Uterus (tissue), 4 donors: ENCODE data around the gene HEG1. TPM values are rescaled to one million over a fixed set of nuclear protein-coding genes. Genes with fewer than 3 reads are reported as not detected.

Source experiments
- DNase-seq, 2 donors: peaks; one replicate each; pipeline ENCODE4 v3.0.0-alpha.2; 2019 to 2020
- H3K27ac ChIP-seq, 2 donors: fragments of 200-600 bp; sonication (generic); 1 replicate in 1 of 2; 2 replicates in 1 of 2; pipeline ENCODE4 v1.5.1; 2016 to 2018
- H3K27me3 ChIP-seq, 2 donors: fragments of 200-600 bp; sonication (generic); one replicate each; pipeline ENCODE4 v1.5.1; 2018 to 2019; ENCODE audit warnings: control low read depth in 1 of 2
- H3K36me3 ChIP-seq, 2 donors: fragments of 200-600 bp; sonication (generic); one replicate each; pipeline ENCODE4 v1.5.1; 2019; ENCODE audit warnings: control low read depth in 1 of 2
- H3K4me1 ChIP-seq, 2 donors: fragments of 200-600 bp; sonication (generic); one replicate each; pipeline ENCODE4 v1.5.1; 2018 to 2019; ENCODE audit warnings: control low read depth in 1 of 2
- H3K4me3 ChIP-seq, 2 donors: fragments of 200-600 bp; sonication (generic); 1 replicate in 1 of 2; 2 replicates in 1 of 2; pipeline ENCODE4 v1.5.1; 2018 to 2019; ENCODE audit warnings: mild to moderate bottlenecking in 1 of 2
- H3K9me3 ChIP-seq, 2 donors: fragments of 200-600 bp; sonication (generic); one replicate each; pipeline ENCODE4 v1.5.1; 2019; ENCODE audit warnings: control low read depth in 1 of 2
- POLR2A ChIP-seq, 2 donors: fragments of 450-650 bp; IDR thresholded peaks; one replicate each; pipeline ENCODE4 v1.6.1; 2016; ENCODE audit warnings: antibody characterized with exemption in 2 of 2, mild to moderate bottlenecking in 1 of 2, moderate library complexity in 1 of 2
- intact Hi-C: fragments of 100-400 bp; cut with DNase I; formaldehyde crosslinking; loops from one replicate; pipeline ENCODE4 v1.15.1; 2023; ENCODE audit warnings: low total_unique reads
- total RNA-seq, 4 donors: library from RNA; depleted of rRNA in 3 of 4; stranded (reverse); fragments of >200 nt in 3 of 4; gene quantifications; one replicate each; pipeline versions ENCODE4 v1.1.0 to v1.2.4, GENCODE V29; 2014 to 2023
- TF ChIP-seq, protein P1 (sequence below), 4 experiments: fragments of 200-600 bp in 2 of 4; fragments of 450-650 bp in 2 of 4; sonication (generic) in 2 of 4; IDR thresholded peaks; one replicate each; pipeline ENCODE4 v1.5.1; 2016 to 2019; ENCODE audit warnings: antibody characterized with exemption in 4 of 4, mild to moderate bottlenecking in 2 of 4, moderate library complexity in 1 of 4
- donor health status: DM: yes; HTN: yes; CAD: no.

HEG1 gene
- total RNA-seq, 4 donors from 2014 or later = 64.8 to 97.0 (median 71.7) TPM

DNA sequence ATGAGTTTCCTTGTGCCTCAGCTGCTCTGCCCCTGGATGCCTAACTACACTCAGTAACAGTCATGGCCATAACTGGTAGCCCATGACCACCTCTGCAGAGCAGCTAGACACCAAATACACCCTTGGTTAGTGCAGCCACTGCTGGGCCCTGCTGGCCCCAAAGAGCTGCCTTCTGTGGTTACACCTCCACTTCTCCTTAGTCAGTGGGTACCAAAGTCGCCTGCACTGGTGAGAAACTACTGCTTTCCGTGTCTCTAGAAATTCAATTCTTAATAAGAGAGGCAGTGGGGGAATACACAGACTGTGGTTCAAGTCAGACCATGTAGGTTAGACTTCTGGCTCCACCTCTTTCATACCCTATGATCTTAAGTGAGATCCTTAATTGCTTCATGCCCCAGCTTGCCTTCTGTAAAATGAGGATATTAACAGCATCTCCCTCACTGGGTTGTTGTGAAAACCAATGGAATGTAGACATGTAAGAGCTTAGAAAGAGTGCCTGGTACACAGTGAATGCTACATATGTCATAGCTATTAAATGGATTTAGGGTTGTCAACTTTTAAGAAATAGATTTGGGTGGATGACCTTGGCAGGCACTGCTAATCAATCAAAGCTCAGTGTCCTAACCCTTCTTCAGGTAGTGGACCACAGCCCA lies 18.2 kb downstream of the HEG1 start:
- H3K27me3 ChIP-seq = no peaks in the 10 kb centered on the region
- TF ChIP-seq POLR2A (IDR thresholded peaks at IDR 0.05) = no peak
- TF ChIP-seq, protein P1, sequence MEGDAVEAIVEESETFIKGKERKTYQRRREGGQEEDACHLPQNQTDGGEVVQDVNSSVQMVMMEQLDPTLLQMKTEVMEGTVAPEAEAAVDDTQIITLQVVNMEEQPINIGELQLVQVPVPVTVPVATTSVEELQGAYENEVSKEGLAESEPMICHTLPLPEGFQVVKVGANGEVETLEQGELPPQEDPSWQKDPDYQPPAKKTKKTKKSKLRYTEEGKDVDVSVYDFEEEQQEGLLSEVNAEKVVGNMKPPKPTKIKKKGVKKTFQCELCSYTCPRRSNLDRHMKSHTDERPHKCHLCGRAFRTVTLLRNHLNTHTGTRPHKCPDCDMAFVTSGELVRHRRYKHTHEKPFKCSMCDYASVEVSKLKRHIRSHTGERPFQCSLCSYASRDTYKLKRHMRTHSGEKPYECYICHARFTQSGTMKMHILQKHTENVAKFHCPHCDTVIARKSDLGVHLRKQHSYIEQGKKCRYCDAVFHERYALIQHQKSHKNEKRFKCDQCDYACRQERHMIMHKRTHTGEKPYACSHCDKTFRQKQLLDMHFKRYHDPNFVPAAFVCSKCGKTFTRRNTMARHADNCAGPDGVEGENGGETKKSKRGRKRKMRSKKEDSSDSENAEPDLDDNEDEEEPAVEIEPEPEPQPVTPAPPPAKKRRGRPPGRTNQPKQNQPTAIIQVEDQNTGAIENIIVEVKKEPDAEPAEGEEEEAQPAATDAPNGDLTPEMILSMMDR (IDR thresholded peaks at IDR 0.05) = no peak
- intact Hi-C loops = no loop called here
- H3K4me3 ChIP-seq = no peak overlapping the region
- H3K27ac ChIP-seq = no peak overlapping the region
- H3K36me3 ChIP-seq = no peaks in the 10 kb centered on the region
- H3K4me1 ChIP-seq = no peaks in the 10 kb centered on the region
- no peak for DNase-seq
- peaks cover 0 to 3% of the 10 kb centered on the region in 2 donors for H3K9me3 ChIP-seq

DNA sequence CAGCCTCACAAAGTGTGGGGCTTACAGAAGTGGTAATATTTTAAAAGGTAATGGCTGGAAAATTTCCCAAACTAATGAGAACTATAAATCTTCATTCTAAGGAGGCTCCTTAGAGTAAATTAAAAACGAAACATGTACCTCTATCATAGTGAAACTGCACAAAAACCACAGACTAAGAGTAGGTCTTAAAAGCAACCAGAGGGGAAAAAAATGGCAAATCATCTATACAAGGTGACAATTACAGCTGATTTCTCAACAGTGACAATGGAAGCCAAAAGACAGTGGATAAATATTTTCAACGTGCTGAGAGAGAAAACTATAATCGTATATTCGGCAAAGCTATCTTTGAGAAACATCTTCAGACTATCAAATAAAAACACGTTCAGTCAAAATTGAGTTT lies 20.6 kb downstream of the HEG1 start:
- peaks cover 0 to 3% of the 10 kb centered on the region in 2 donors for H3K9me3 ChIP-seq
- intact Hi-C loops = no loop called here
- no peak overlapping the region for H3K27ac ChIP-seq
- H3K27me3 ChIP-seq = no peaks in the 10 kb centered on the region
- H3K36me3 ChIP-seq = no peaks in the 10 kb centered on the region
- H3K4me3 ChIP-seq = no peak overlapping the region
- no peak for DNase-seq
- TF ChIP-seq, protein P1 (IDR thresholded peaks at IDR 0.05) = no peak
- TF ChIP-seq POLR2A (IDR thresholded peaks at IDR 0.05) = no peak
- H3K4me1 ChIP-seq = no peaks in the 10 kb centered on the region

DNA sequence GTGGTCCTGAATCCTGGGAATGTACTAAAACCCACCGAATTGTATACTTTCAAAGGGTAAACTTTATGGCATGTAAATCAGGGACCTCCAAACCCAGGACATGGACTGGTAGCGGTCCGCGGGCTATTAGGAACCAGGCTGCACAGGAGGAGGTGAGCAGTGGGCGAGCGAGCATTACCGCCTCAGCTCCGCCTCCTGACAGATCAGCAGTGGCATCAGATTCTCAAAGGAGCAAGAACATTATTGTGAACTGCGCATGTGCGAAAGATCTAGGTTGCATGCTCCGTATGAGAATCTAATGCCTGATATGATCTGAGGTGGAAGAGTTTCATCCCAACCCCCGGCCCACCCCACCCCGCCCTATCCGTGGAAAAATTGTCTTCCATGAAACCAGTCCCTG lies 22.2 kb downstream of the HEG1 start:
- H3K4me1 ChIP-seq = no peaks in the 10 kb centered on the region
- DNase-seq = no peak
- H3K4me3 ChIP-seq = no peak overlapping the region
- TF ChIP-seq, protein P1 (IDR thresholded peaks at IDR 0.05) = no peak
- no peak for TF ChIP-seq POLR2A (IDR thresholded peaks at IDR 0.05)
- no peak overlapping the region for H3K27ac ChIP-seq
- H3K36me3 ChIP-seq = no peaks in the 10 kb centered on the region
- no peaks in the 10 kb centered on the region for H3K27me3 ChIP-seq
- intact Hi-C loops = no loop called here
- H3K9me3 ChIP-seq = peaks cover 0 to 3% of the 10 kb centered on the region in 2 donors

DNA sequence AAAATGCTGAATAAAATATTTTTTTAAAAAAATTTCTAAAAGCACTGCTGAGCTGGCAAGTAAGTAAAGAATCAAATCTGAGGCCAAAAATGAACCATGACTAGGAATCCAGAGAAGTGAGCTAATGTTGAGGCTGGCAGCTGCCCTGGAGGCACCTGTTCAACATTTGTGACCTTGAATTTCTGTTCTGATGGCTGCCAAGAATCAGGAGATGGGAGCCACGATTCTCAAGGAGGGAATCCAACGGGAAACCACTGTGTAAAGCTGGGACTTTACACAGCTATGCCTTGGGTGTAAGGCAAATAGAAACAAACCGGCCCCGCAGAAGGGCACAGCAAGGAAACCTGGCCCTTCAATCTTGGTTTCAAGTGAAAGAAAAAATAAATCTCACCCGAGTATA lies 22.7 kb downstream of the HEG1 start:
- Histone ChIP-seq H3K4me1 (no peaks in the 10 kb centered on the region), H3K27me3 (no peaks in the 10 kb centered on the region), H3K4me3 (no peak overlapping the region), H3K9me3 (peaks cover 0 to 3% of the 10 kb centered on the region in 2 donors), H3K27ac (no peak overlapping the region), H3K36me3 (no peaks in the 10 kb centered on the region)
- no peak for TF ChIP-seq POLR2A (IDR thresholded peaks at IDR 0.05)
- TF ChIP-seq, protein P1 (IDR thresholded peaks at IDR 0.05) = no peak
- intact Hi-C loops = no loop called here
- no peak for DNase-seq

DNA sequence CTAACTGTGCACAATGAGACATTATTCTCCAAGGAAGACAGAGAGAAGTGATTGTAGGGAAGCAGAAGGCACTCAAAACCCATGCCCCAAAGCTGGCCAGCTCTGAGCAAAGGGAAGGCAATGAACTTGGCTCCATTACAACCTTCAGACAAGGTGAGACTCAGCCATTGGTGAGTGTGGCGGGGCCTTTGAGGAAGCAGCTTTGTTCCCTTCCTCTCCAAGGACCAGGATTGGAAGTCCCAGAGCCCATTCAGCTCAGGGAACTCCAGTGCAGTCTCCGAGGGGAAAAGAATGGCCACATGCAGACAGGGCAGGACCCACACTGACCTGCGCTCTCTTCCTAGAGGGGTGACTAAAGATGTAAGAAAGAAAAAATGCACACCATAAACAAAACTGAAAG lies 23.1 kb downstream of the HEG1 start:
- H3K27me3 ChIP-seq = no peaks in the 10 kb centered on the region
- H3K4me1 ChIP-seq = no peaks in the 10 kb centered on the region
- DNase-seq = no peak
- no peak overlapping the region for H3K4me3 ChIP-seq
- H3K36me3 ChIP-seq = no peaks in the 10 kb centered on the region
- no peak for TF ChIP-seq POLR2A (IDR thresholded peaks at IDR 0.05)
- TF ChIP-seq, protein P1 (IDR thresholded peaks at IDR 0.05) = no peak
- intact Hi-C loops = no loop called here
- no peak overlapping the region for H3K27ac ChIP-seq
- H3K9me3 ChIP-seq = peaks cover 0 to 3% of the 10 kb centered on the region in 2 donors
